Measurements from ENCODE around the gene CSNK1G2.

DNA sequence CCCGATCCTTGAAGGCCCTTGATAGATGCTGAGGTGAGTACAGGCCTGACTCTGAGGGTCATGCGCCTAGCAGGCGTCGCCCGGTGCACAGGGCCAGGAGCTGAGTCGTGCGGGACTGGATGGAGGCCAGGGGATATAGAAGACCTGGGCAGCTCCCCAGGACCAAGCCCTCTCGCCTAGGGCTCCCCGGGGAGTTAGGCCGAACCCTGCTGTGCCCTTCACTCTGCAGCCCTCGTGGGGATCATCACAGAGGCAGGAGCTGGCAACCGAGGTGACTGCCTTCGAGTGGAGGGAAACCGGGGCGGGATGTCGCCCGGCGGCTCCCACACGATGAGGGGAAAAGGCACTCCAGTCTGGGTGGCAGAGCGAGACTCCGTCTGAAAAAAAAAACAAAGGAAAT lies 11.7 kb downstream of the CSNK1G2 start:
- TF ChIP-seq EP300 (IDR thresholded peaks at IDR 0.05) = no peak
- no peak for TF ChIP-seq CTCF (IDR thresholded peaks at IDR 0.05)
- no peak for TF ChIP-seq POLR2A (IDR thresholded peaks at IDR 0.05; ENCODE audit: low read length)
- no peak for TF ChIP-seq JUNB (IDR thresholded peaks at IDR 0.05)
- no peak for TF ChIP-seq RFX5 (IDR thresholded peaks at IDR 0.05)
- TF ChIP-seq, protein P1, sequence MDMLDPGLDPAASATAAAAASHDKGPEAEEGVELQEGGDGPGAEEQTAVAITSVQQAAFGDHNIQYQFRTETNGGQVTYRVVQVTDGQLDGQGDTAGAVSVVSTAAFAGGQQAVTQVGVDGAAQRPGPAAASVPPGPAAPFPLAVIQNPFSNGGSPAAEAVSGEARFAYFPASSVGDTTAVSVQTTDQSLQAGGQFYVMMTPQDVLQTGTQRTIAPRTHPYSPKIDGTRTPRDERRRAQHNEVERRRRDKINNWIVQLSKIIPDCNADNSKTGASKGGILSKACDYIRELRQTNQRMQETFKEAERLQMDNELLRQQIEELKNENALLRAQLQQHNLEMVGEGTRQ (IDR thresholded peaks at IDR 0.05) = no peak
- no peak for TF ChIP-seq PHF8 (IDR thresholded peaks at IDR 0.05; ENCODE audit: borderline replicate concordance, low read depth)
- no peak for TF ChIP-seq CEBPB (IDR thresholded peaks at IDR 0.05)
- TF ChIP-seq CHD2 (IDR thresholded peaks at IDR 0.05; ENCODE audit: low read length, partially characterized antibody) = no peak
- TF ChIP-seq PBX3 (IDR thresholded peaks at IDR 0.05) = no peak
- TF ChIP-seq, protein P2, sequence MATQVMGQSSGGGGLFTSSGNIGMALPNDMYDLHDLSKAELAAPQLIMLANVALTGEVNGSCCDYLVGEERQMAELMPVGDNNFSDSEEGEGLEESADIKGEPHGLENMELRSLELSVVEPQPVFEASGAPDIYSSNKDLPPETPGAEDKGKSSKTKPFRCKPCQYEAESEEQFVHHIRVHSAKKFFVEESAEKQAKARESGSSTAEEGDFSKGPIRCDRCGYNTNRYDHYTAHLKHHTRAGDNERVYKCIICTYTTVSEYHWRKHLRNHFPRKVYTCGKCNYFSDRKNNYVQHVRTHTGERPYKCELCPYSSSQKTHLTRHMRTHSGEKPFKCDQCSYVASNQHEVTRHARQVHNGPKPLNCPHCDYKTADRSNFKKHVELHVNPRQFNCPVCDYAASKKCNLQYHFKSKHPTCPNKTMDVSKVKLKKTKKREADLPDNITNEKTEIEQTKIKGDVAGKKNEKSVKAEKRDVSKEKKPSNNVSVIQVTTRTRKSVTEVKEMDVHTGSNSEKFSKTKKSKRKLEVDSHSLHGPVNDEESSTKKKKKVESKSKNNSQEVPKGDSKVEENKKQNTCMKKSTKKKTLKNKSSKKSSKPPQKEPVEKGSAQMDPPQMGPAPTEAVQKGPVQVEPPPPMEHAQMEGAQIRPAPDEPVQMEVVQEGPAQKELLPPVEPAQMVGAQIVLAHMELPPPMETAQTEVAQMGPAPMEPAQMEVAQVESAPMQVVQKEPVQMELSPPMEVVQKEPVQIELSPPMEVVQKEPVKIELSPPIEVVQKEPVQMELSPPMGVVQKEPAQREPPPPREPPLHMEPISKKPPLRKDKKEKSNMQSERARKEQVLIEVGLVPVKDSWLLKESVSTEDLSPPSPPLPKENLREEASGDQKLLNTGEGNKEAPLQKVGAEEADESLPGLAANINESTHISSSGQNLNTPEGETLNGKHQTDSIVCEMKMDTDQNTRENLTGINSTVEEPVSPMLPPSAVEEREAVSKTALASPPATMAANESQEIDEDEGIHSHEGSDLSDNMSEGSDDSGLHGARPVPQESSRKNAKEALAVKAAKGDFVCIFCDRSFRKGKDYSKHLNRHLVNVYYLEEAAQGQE (IDR thresholded peaks at IDR 0.05) = no peak

Measured in A549 (cell line).